Calu3 (cell line): ENCODE data around the gene HTR7. TPM values are rescaled to one million over a fixed set of nuclear protein-coding genes. Genes with fewer than 3 reads are reported as not detected.

Experiments
- BruUV-seq: library from RNA; stranded (reverse); fragments of 400-500 nt; replicated peaks from 2 replicates; lab custom pipeline; 2021; lab: Mats Ljungman, UMichigan
- CTCF ChIA-PET: fragments of 300-600 bp; sonication (Branson Sonifier 250); formaldehyde crosslinking; loops from one replicate; lab custom pipeline; 2022; ENCODE audit warnings: antibody characterized with exemption; lab: Charles Lee
- DNase-seq: peaks from one replicate; pipeline ENCODE4 v3.0.0; 2022
- H3K27ac Mint-ChIP-seq: one replicate; pipeline ENCODE4 v1.8.0; 2022; ENCODE audit warnings: mixed read lengths; ENCODE audit not compliant: unreplicated experiment
- H3K27me3 Mint-ChIP-seq: one replicate; pipeline ENCODE4 v1.8.0; 2022; ENCODE audit warnings: mixed read lengths; ENCODE audit not compliant: unreplicated experiment
- H3K36me3 Mint-ChIP-seq: one replicate; pipeline ENCODE4 v1.8.0; 2022; ENCODE audit warnings: mild to moderate bottlenecking, moderate library complexity, mixed read lengths; ENCODE audit not compliant: insufficient read depth, unreplicated experiment
- H3K4me1 Mint-ChIP-seq: one replicate; pipeline ENCODE4 v1.8.0; 2022; ENCODE audit warnings: mild to moderate bottlenecking, low read depth, mixed read lengths; ENCODE audit not compliant: unreplicated experiment
- H3K4me3 Mint-ChIP-seq: one replicate; pipeline ENCODE4 v1.8.0; 2022; ENCODE audit warnings: mild to moderate bottlenecking, low read depth, moderate library complexity, mixed read lengths; ENCODE audit not compliant: unreplicated experiment
- H3K9me3 Mint-ChIP-seq: one replicate; pipeline ENCODE4 v1.8.0; 2022; ENCODE audit warnings: low read depth, mixed read lengths; ENCODE audit not compliant: unreplicated experiment
- intact Hi-C: fragments of 100-400 bp; cut with micrococcal nuclease; formaldehyde crosslinking; loops from one replicate; pipeline ENCODE4 v1.10.0; 2022; ENCODE audit not compliant: unreplicated experiment
- total RNA-seq: library from RNA; stranded (reverse); gene quantifications from 2 replicates; pipeline ENCODE4 v1.2.3, GENCODE V29; 2022
- TF ChIP-seq, protein P1 (sequence below): fragments of 200-600 bp; IDR thresholded peaks from one replicate; pipeline ENCODE4 v1.8.0; 2022; ENCODE audit warnings: antibody characterized with exemption; ENCODE audit not compliant: unreplicated experiment

HTR7 gene
- total RNA-seq, 1 experiment from 2014 or later, result 0.12 TPM

DNA sequence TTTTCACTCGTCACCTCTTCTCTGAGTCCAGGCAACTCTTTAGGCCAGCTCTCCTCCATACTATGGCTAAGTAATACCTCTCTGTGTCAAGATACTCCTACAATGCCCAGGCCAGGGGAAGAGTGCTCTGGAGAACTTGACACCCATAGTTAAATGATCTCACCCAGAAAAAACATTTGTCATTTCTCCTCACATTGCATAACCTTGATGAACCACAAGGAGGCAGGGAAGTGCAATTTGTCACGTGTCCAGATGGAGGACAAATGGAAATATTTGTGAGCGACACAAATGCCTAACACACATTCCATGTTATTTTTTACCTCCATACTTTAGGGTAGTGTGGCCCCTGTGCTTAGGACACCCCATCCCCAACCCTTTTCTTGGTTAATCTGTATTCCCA lies 78.3 kb downstream of the HTR7 start:
- Mint-ChIP-seq H3K9me3 (no peaks in the 10 kb centered on the region), H3K27ac (no peak overlapping the region), H3K27me3 (peaks cover 37% of the 10 kb centered on the region), H3K36me3 (no peaks in the 10 kb centered on the region), H3K4me3 (no peak overlapping the region), H3K4me1 (no peaks in the 10 kb centered on the region)
- CTCF ChIA-PET, result no interaction called here
- intact Hi-C loops, result no loop called here
- no peak for DNase-seq
- BruUV-seq, result no TSS peak
- TF ChIP-seq, protein P1, sequence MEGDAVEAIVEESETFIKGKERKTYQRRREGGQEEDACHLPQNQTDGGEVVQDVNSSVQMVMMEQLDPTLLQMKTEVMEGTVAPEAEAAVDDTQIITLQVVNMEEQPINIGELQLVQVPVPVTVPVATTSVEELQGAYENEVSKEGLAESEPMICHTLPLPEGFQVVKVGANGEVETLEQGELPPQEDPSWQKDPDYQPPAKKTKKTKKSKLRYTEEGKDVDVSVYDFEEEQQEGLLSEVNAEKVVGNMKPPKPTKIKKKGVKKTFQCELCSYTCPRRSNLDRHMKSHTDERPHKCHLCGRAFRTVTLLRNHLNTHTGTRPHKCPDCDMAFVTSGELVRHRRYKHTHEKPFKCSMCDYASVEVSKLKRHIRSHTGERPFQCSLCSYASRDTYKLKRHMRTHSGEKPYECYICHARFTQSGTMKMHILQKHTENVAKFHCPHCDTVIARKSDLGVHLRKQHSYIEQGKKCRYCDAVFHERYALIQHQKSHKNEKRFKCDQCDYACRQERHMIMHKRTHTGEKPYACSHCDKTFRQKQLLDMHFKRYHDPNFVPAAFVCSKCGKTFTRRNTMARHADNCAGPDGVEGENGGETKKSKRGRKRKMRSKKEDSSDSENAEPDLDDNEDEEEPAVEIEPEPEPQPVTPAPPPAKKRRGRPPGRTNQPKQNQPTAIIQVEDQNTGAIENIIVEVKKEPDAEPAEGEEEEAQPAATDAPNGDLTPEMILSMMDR, result no peak

DNA sequence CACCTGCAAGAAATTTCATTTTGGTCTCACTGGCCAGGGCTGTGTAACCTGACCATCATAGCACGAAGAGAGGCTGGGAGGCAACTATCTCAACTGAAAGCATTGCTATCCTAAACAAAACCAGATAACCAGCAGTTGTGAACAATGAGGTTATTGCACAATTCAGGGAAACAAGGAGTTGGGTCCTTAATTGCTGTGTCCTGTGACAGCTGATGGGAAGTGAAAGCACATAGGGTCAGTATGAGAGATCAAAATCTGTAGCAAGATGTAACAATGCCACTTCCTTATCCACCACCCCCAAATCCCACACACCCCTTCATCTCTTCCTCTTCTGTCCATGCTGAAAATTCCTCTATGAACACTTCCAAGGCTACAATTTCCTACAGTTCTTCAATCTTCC lies 80.2 kb downstream of the HTR7 start:
- BruUV-seq, result no TSS peak
- Mint-ChIP-seq H3K36me3 (no peaks in the 10 kb centered on the region), H3K27ac (no peak overlapping the region), H3K9me3 (no peaks in the 10 kb centered on the region), H3K4me3 (no peak overlapping the region), H3K4me1 (no peaks in the 10 kb centered on the region), H3K27me3 (peaks cover 33% of the 10 kb centered on the region)
- intact Hi-C loops, result no loop called here
- TF ChIP-seq, protein P1, result no peak
- CTCF ChIA-PET, result no interaction called here
- no peak for DNase-seq

DNA sequence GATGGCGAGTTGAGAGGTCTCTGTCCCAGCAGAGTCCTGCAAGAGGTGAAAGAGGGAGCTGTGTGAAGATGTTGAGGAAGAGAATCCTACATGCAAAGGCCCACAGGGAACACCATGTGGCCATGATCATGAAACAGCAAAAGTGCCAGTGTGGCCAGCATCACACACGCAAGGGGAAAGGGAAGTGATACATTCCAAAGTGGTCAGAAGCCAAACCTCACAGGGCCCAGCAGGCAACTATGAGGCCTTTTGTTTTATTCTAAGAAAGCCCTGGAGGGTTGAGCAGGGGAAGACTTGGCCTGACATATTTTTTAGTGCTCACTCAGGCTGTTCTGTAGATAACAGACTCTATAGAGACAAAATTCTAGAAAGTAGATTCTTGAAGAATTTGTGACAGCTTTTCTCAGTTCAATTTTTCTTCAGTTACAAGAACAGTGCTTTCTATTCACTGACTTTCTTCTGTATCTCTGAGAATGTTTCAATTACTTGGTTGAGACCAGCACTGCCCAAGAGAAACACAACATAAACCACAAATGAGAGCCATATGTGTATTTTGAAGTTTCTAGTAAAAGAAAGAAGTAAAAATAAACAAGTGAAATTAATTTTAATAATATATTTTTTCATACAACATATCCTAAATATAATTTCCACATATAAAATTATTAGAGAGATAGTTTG lies 82.3 kb downstream of the HTR7 start:
- Mint-ChIP-seq H3K36me3 (no peaks in the 10 kb centered on the region), H3K9me3 (no peaks in the 10 kb centered on the region), H3K27me3 (peaks cover 33% of the 10 kb centered on the region), H3K27ac (no peak overlapping the region), H3K4me3 (no peak overlapping the region), H3K4me1 (no peaks in the 10 kb centered on the region)
- TF ChIP-seq, protein P1, result no peak
- DNase-seq, result no peak
- CTCF ChIA-PET, result no interaction called here
- intact Hi-C loops, result no loop called here
- BruUV-seq, result no TSS peak

DNA sequence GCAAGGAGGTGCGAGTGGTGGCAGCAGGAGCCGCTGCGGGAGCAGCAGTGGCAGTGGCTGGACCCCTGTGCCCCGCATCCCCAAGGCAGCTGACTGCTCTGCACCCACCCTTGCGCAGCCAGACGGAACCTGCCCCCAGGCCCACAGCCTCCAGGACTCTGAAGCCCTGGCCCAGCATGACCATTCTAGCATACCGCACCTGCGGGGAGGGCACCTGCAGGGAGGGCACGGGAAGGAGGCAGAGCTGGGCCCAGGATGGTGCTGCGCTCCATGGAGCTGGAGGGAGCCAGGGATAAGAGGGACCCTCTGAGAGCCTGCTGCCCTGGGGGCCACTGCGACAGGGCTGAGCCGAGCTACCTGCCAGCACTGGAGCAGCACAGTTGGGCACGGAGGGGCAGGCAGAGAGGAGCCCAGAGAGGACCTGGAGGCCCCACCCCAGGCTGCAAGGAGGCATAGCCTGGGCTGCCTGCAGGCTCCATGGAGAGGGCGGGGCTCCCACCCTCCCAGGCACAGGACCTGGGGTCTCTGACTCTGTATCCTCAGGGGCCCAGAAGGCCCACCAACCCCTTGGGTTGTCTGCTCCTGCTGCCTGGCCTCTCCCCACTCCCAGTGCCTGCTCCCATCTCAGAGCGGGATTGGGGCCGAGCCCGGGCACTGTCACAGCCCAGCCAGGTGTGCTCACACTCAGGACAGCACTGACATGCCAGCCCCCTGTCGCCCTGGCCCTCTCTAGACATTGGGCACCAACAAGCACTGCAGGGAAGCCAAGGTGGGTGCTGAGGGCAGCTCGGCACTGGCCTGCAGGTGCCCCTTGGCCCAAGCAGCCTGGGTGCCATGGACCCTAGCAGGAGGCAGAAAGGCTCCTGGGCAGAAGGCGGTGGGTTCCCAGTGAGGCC lies 87.6 kb downstream of the HTR7 start:
- Mint-ChIP-seq H3K27me3 (peaks cover 45% of the 10 kb centered on the region), H3K4me3 (no peak overlapping the region), H3K9me3 (no peaks in the 10 kb centered on the region), H3K27ac (no peak overlapping the region), H3K4me1 (no peaks in the 10 kb centered on the region), H3K36me3 (no peaks in the 10 kb centered on the region)
- intact Hi-C loops, result no loop called here
- TF ChIP-seq, protein P1, result no peak
- BruUV-seq, result no TSS peak
- no peak for DNase-seq
- CTCF ChIA-PET, result no interaction called here
